Measurements from ENCODE around the gene PEA15.

PEA15 gene

DNA sequence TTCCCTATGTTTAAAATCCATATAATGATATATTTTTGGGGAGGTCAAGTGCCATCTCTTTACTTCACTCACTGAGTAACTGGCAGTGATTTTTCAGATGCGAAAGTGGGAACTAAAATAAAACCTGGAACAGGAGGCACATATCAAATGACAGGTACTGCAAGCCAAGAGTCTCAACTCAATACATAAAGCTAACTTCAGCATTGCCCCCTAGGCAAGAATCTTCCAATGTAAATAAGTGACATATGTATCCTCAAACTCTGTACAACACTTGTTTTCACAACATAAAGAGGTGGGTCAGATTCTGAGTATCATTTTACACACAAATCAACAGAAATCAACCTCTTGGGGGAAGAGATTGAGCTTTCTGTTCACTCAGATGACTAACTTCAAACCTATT lies 39.0 kb downstream of the PEA15 start (continued):
- TF ChIP-seq, protein P1, sequence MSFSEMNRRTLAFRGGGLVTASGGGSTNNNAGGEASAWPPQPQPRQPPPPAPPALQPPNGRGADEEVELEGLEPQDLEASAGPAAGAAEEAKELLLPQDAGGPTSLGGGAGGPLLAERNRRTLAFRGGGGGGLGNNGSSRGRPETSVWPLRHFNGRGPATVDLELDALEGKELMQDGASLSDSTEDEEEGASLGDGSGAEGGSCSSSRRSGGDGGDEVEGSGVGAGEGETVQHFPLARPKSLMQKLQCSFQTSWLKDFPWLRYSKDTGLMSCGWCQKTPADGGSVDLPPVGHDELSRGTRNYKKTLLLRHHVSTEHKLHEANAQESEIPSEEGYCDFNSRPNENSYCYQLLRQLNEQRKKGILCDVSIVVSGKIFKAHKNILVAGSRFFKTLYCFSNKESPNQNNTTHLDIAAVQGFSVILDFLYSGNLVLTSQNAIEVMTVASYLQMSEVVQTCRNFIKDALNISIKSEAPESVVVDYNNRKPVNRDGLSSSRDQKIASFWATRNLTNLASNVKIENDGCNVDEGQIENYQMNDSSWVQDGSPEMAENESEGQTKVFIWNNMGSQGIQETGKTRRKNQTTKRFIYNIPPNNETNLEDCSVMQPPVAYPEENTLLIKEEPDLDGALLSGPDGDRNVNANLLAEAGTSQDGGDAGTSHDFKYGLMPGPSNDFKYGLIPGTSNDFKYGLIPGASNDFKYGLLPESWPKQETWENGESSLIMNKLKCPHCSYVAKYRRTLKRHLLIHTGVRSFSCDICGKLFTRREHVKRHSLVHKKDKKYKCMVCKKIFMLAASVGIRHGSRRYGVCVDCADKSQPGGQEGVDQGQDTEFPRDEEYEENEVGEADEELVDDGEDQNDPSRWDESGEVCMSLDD (tag by site-specific recombination; IDR thresholded peaks at IDR 0.05) = no peak
- TF ChIP-seq ZNF658 (tag by site-specific recombination; IDR thresholded peaks at IDR 0.05) = no peak
- no peak for TF ChIP-seq SCRT2 (tag by site-specific recombination; IDR thresholded peaks at IDR 0.05)
- no peak for TF ChIP-seq ZNF596 (tag by site-specific recombination; IDR thresholded peaks at IDR 0.05)
- TF ChIP-seq ZSCAN23 (tag by site-specific recombination; IDR thresholded peaks at IDR 0.05) = no peak
- TF ChIP-seq ZNF521 (tag by site-specific recombination; IDR thresholded peaks at IDR 0.05) = no peak
- TF ChIP-seq ZNF48 (tag by site-specific recombination; IDR thresholded peaks at IDR 0.05) = no peak
- TF ChIP-seq ZEB2 (tag by site-specific recombination; IDR thresholded peaks at IDR 0.05) = no peak
- TF ChIP-seq ZNF664 (tag by site-specific recombination; IDR thresholded peaks at IDR 0.05) = no peak
- TF ChIP-seq SCRT1 (tag by site-specific recombination; IDR thresholded peaks at IDR 0.05; ENCODE audit: borderline replicate concordance) = peak; percentile 21; the same call in 1 of the 2 replicates
- TF ChIP-seq RBAK (tag by site-specific recombination; IDR thresholded peaks at IDR 0.05) = no peak
- TF ChIP-seq ZNF175 (tag by site-specific recombination; IDR thresholded peaks at IDR 0.05) = no peak
- no peak for TF ChIP-seq ZNF571 (tag by site-specific recombination; IDR thresholded peaks at IDR 0.05)
- TF ChIP-seq, protein P2, sequence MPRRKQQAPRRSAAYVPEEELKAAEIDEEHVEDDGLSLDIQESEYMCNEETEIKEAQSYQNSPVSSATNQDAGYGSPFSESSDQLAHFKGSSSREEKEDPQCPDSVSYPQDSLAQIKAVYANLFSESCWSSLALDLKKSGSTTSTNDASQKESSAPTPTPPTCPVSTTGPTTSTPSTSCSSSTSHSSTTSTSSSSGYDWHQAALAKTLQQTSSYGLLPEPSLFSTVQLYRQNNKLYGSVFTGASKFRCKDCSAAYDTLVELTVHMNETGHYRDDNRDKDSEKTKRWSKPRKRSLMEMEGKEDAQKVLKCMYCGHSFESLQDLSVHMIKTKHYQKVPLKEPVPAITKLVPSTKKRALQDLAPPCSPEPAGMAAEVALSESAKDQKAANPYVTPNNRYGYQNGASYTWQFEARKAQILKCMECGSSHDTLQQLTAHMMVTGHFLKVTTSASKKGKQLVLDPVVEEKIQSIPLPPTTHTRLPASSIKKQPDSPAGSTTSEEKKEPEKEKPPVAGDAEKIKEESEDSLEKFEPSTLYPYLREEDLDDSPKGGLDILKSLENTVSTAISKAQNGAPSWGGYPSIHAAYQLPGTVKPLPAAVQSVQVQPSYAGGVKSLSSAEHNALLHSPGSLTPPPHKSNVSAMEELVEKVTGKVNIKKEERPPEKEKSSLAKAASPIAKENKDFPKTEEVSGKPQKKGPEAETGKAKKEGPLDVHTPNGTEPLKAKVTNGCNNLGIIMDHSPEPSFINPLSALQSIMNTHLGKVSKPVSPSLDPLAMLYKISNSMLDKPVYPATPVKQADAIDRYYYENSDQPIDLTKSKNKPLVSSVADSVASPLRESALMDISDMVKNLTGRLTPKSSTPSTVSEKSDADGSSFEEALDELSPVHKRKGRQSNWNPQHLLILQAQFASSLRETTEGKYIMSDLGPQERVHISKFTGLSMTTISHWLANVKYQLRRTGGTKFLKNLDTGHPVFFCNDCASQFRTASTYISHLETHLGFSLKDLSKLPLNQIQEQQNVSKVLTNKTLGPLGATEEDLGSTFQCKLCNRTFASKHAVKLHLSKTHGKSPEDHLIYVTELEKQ (tag by site-specific recombination; IDR thresholded peaks at IDR 0.05; ENCODE audit: borderline replicate concordance) = no peak
- no peak for TF ChIP-seq ZXDB (tag by site-specific recombination; IDR thresholded peaks at IDR 0.05)
- no peak for TF ChIP-seq KLF8 (tag by site-specific recombination; IDR thresholded peaks at IDR 0.05)
- TF ChIP-seq, protein P3, sequence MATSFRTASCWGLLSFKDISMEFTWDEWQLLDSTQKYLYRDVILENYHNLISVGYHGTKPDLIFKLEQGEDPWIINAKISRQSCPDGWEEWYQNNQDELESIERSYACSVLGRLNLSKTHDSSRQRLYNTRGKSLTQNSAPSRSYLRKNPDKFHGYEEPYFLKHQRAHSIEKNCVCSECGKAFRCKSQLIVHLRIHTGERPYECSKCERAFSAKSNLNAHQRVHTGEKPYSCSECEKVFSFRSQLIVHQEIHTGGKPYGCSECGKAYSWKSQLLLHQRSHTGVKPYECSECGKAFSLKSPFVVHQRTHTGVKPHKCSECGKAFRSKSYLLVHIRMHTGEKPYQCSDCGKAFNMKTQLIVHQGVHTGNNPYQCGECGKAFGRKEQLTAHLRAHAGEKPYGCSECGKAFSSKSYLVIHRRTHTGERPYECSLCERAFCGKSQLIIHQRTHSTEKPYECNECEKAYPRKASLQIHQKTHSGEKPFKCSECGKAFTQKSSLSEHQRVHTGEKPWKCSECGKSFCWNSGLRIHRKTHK (tag by site-specific recombination; IDR thresholded peaks at IDR 0.05) = no peak
- TF ChIP-seq GLIS1 (tag by site-specific recombination; IDR thresholded peaks at IDR 0.05) = peak; percentile 45
- TF ChIP-seq ZBTB48 (tag by site-specific recombination; IDR thresholded peaks at IDR 0.05) = no peak
- no peak for TF ChIP-seq ZBTB7A (tag by site-specific recombination; IDR thresholded peaks at IDR 0.05; ENCODE audit: low read depth)
- no peak for TF ChIP-seq ZNF140 (tag by site-specific recombination; IDR thresholded peaks at IDR 0.05)
- TF ChIP-seq, protein P4, sequence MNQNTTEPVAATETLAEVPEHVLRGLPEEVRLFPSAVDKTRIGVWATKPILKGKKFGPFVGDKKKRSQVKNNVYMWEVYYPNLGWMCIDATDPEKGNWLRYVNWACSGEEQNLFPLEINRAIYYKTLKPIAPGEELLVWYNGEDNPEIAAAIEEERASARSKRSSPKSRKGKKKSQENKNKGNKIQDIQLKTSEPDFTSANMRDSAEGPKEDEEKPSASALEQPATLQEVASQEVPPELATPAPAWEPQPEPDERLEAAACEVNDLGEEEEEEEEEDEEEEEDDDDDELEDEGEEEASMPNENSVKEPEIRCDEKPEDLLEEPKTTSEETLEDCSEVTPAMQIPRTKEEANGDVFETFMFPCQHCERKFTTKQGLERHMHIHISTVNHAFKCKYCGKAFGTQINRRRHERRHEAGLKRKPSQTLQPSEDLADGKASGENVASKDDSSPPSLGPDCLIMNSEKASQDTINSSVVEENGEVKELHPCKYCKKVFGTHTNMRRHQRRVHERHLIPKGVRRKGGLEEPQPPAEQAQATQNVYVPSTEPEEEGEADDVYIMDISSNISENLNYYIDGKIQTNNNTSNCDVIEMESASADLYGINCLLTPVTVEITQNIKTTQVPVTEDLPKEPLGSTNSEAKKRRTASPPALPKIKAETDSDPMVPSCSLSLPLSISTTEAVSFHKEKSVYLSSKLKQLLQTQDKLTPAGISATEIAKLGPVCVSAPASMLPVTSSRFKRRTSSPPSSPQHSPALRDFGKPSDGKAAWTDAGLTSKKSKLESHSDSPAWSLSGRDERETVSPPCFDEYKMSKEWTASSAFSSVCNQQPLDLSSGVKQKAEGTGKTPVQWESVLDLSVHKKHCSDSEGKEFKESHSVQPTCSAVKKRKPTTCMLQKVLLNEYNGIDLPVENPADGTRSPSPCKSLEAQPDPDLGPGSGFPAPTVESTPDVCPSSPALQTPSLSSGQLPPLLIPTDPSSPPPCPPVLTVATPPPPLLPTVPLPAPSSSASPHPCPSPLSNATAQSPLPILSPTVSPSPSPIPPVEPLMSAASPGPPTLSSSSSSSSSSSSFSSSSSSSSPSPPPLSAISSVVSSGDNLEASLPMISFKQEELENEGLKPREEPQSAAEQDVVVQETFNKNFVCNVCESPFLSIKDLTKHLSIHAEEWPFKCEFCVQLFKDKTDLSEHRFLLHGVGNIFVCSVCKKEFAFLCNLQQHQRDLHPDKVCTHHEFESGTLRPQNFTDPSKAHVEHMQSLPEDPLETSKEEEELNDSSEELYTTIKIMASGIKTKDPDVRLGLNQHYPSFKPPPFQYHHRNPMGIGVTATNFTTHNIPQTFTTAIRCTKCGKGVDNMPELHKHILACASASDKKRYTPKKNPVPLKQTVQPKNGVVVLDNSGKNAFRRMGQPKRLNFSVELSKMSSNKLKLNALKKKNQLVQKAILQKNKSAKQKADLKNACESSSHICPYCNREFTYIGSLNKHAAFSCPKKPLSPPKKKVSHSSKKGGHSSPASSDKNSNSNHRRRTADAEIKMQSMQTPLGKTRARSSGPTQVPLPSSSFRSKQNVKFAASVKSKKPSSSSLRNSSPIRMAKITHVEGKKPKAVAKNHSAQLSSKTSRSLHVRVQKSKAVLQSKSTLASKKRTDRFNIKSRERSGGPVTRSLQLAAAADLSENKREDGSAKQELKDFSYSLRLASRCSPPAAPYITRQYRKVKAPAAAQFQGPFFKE (tag by site-specific recombination; IDR thresholded peaks at IDR 0.05; ENCODE audit: borderline replicate concordance) = no peak
- TF ChIP-seq, protein P5, sequence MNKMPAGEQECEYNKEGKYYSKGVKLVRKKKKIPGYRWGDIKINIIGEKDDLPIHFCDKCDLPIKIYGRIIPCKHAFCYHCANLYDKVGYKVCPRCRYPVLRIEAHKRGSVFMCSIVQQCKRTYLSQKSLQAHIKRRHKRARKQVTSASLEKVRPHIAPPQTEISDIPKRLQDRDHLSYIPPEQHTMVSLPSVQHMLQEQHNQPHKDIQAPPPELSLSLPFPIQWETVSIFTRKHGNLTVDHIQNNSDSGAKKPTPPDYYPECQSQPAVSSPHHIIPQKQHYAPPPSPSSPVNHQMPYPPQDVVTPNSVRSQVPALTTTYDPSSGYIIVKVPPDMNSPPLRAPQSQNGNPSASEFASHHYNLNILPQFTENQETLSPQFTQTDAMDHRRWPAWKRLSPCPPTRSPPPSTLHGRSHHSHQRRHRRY (tag by site-specific recombination; IDR thresholded peaks at IDR 0.05) = no peak
- TF ChIP-seq, protein P6, sequence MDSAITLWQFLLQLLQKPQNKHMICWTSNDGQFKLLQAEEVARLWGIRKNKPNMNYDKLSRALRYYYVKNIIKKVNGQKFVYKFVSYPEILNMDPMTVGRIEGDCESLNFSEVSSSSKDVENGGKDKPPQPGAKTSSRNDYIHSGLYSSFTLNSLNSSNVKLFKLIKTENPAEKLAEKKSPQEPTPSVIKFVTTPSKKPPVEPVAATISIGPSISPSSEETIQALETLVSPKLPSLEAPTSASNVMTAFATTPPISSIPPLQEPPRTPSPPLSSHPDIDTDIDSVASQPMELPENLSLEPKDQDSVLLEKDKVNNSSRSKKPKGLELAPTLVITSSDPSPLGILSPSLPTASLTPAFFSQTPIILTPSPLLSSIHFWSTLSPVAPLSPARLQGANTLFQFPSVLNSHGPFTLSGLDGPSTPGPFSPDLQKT (IDR thresholded peaks at IDR 0.05; ENCODE audit: borderline replicate concordance, low read depth, low read length) = no peak
- no peak for TF ChIP-seq ZNF174 (tag by site-specific recombination; IDR thresholded peaks at IDR 0.05)
